SJCRH30 (cell line): ENCODE measurements around the gene HHAT. TPM values are rescaled to one million over a fixed set of nuclear protein-coding genes. Genes with fewer than 3 reads are reported as not detected.

Source experiments
- DNase-seq, 2 experiments: peaks; one replicate each; pipeline ENCODE4 v3.0.0-alpha.2; 2015 to 2020
- H3K27ac ChIP-seq: fragments of 250-450 bp; sonication (Bioruptor Pico); 2 replicates; pipeline ENCODE4 v1.5.1; 2020; ENCODE audit warnings: mild to moderate bottlenecking, moderate library complexity
- H3K27me3 ChIP-seq: fragments of 250-450 bp; sonication (Bioruptor Pico); 2 replicates; pipeline ENCODE4 v1.5.1; 2020; ENCODE audit warnings: mild to moderate bottlenecking, moderate library complexity
- H3K36me3 ChIP-seq: fragments of 250-450 bp; sonication (Bioruptor Pico); 2 replicates; pipeline ENCODE4 v1.5.1; 2020; ENCODE audit warnings: mild to moderate bottlenecking, moderate library complexity
- H3K4me1 ChIP-seq: fragments of 250-450 bp; sonication (Bioruptor Pico); 2 replicates; pipeline ENCODE4 v1.5.1; 2020; ENCODE audit warnings: mild to moderate bottlenecking, moderate library complexity
- H3K4me3 ChIP-seq: fragments of 250-450 bp; sonication (Bioruptor Pico); 2 replicates; pipeline ENCODE4 v1.5.1; 2020; ENCODE audit warnings: mild to moderate bottlenecking, moderate library complexity
- H3K9me3 ChIP-seq: fragments of 250-450 bp; sonication (Bioruptor Pico); replicated peaks from 2 replicates; pipeline ENCODE4 v1.5.1; 2020; ENCODE audit warnings: mild to moderate bottlenecking, moderate library complexity
- total RNA-seq: library from RNA; depleted of rRNA; stranded (reverse); fragments of >200 nt; shearing (Covaris generic); gene quantifications from 2 replicates; pipeline ENCODE4 v1.2.3, GENCODE V29; 2014

The HHAT gene
- total RNA-seq, 1 experiment from 2014 or later, result 5.1 TPM

GRCh38 chr1:210328032-210328745, 513 bp upstream of the HHAT start:
- Histone ChIP-seq H3K9me3 (no peaks in the 10 kb centered on the region), H3K4me3 (peak overlapping the region; percentile 75), H3K4me1 (peaks cover 4% of the 10 kb centered on the region; the same call in 1 of the 2 replicates), H3K36me3 (no peaks in the 10 kb centered on the region), H3K27ac (no peak overlapping the region), H3K27me3 (no peaks in the 10 kb centered on the region)
- DNase-seq, result peak in 1 of 2 experiments; percentile 14

- Histone ChIP-seq H3K27ac (no peak overlapping the region), H3K9me3 (no peaks in the 10 kb centered on the region), H3K36me3 (no peaks in the 10 kb centered on the region), H3K27me3 (no peaks in the 10 kb centered on the region), H3K4me3 (no peak overlapping the region), H3K4me1 (peaks cover 4% of the 10 kb centered on the region; the same call in 1 of the 2 replicates)
- DNase-seq, result peak in 1 of 2 experiments; percentile 20
These were observed 1.7 kb downstream of the HHAT start for GRCh38 chr1:210330279-210330866.

DNA sequence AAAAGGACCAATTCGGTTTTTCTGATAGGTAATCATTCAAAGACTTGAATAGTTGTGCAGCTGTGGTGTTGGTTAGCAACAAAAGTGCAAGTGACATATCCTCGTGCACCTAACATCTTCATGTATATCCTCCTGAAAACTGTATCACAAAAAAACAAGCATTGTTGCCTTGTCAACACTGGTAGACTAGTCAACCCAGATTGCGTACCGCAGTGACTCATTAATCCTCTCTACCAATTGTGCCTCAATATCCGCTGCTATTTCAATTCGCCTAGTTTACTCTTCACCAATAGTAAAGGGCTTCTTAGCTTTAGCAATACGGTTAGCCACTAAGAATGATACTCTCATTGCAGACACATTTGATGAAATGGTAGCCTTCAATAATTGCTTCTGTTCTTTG, 3.5 kb downstream of the HHAT start:
- DNase-seq, result no peak
- Histone ChIP-seq H3K4me1 (peaks cover 4% of the 10 kb centered on the region; the same call in 1 of the 2 replicates), H3K4me3 (no peak overlapping the region), H3K27me3 (no peaks in the 10 kb centered on the region), H3K27ac (no peak overlapping the region), H3K36me3 (no peaks in the 10 kb centered on the region), H3K9me3 (no peaks in the 10 kb centered on the region)

DNA sequence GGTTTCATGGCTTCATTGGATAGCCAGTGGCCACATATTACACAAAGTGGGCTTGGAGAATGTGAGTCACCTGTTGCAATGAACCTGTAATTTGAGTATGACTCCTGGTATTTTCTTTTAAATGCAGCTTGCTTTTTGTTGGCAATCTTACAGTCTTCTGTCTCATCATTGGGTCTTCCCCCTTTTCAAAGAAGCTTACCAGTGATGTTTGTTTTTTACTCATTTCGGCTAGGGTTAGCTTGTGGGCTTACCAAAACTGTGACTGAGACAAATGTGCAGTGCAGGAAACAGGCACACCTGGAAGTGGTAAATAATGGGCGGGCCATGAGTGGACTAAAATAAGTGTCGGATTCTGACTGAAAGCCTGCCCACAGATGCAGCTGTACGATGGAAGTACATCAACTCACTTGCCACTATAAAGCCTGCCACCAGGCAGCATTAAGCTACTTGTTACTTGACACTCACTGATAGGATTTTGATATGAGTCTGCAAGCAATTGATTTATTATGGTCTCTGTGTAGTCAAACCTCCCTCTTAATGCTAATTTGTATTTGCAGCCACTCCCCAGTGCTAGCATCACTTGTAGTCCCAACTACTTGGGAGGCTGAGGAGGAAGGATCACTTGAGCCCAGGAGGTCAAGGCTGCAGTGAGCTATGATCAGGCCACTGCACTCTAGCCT, 4.2 kb downstream of the HHAT start:
- no peak overlapping the region for H3K27ac ChIP-seq
- H3K4me3 ChIP-seq, result no peak overlapping the region
- no peaks in the 10 kb centered on the region for H3K27me3 ChIP-seq
- no peak for DNase-seq
- H3K4me1 ChIP-seq, result peaks cover 4% of the 10 kb centered on the region; the same call in 1 of the 2 replicates
- H3K36me3 ChIP-seq, result no peaks in the 10 kb centered on the region
- H3K9me3 ChIP-seq, result no peaks in the 10 kb centered on the region

DNA sequence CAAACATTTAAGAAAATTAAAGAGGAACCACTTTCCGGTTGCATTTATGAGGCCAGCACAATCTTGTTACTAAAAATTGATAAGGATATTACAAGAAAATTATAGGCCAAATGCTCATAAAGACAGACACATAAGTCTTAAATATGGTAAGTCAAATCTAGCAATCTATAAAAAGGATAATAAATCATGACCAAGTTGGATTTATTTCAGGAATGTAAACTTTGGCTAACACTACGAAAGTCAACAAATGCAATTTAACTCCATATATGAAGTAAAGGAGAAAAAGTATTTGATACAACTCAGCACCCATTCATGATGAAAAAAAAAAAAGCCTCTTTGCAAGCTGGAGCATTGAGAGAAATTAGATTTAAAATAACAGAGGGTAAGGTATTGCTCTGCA, 6.3 kb downstream of the HHAT start:
- H3K4me1 ChIP-seq, result peaks cover 4% of the 10 kb centered on the region; the same call in 1 of the 2 replicates
- no peak overlapping the region for H3K4me3 ChIP-seq

GRCh38 chr1:210336362-210336761, 7.7 kb downstream of the HHAT start:
- no peak overlapping the region for H3K27ac ChIP-seq
- H3K36me3 ChIP-seq, result no peaks in the 10 kb centered on the region
- no peak overlapping the region for H3K4me3 ChIP-seq
- no peaks in the 10 kb centered on the region for H3K9me3 ChIP-seq
- DNase-seq, result no peak
- no peaks in the 10 kb centered on the region for H3K27me3 ChIP-seq
- H3K4me1 ChIP-seq, result no peaks in the 10 kb centered on the region

More for the DNA sequence above, 6.3 kb downstream of the HHAT start:
- Histone ChIP-seq H3K36me3 (no peaks in the 10 kb centered on the region), H3K27ac (no peak overlapping the region), H3K27me3 (no peaks in the 10 kb centered on the region), H3K9me3 (no peaks in the 10 kb centered on the region)
- DNase-seq, result no peak

DNA sequence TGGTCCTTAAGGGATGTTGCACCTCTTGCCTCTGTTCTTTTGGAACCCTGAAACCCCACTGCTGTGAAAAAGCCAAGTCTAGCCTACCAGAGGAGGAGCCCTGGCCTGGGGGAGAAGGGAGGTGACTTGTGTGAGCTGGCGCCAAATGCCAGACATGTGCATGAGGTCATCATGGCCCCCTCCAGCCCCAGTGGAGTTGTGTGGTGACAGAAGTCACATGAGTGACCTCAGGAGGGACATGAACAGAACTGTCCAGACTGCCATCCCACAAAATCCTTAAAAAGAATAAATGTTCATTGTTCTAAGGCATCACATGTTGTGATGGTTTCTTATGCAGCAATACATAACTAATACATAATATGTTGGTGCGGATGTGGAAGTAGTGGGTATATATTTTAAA, 10.8 kb downstream of the HHAT start:
- Histone ChIP-seq H3K27ac (no peak overlapping the region), H3K4me3 (no peak overlapping the region), H3K4me1 (no peaks in the 10 kb centered on the region), H3K27me3 (no peaks in the 10 kb centered on the region; the same call in 1 of the 2 replicates), H3K36me3 (no peaks in the 10 kb centered on the region), H3K9me3 (no peaks in the 10 kb centered on the region)
- no peak for DNase-seq

GRCh38 chr1:210340311-210340710, 11.6 kb downstream of the HHAT start:
- Histone ChIP-seq H3K36me3 (no peaks in the 10 kb centered on the region), H3K4me1 (no peaks in the 10 kb centered on the region), H3K9me3 (no peaks in the 10 kb centered on the region), H3K27me3 (no peaks in the 10 kb centered on the region; the same call in 1 of the 2 replicates), H3K4me3 (no peak overlapping the region), H3K27ac (no peak overlapping the region)
- no peak for DNase-seq

- no peaks in the 10 kb centered on the region; the same call in 1 of the 2 replicates for H3K27me3 ChIP-seq
- H3K36me3 ChIP-seq, result no peaks in the 10 kb centered on the region
- DNase-seq, result no peak
- H3K4me3 ChIP-seq, result no peak overlapping the region
- no peaks in the 10 kb centered on the region for H3K4me1 ChIP-seq
- no peaks in the 10 kb centered on the region for H3K9me3 ChIP-seq
- no peak overlapping the region for H3K27ac ChIP-seq
These were observed 12.1 kb downstream of the HHAT start for GRCh38 chr1:210340841-210341240.

GRCh38 chr1:210342986-210343780, 14.5 kb downstream of the HHAT start:
- Histone ChIP-seq H3K4me1 (no peaks in the 10 kb centered on the region), H3K9me3 (no peaks in the 10 kb centered on the region), H3K36me3 (no peaks in the 10 kb centered on the region), H3K4me3 (peak overlapping the region; percentile 12; the same call in 1 of the 2 replicates), H3K27me3 (no peaks in the 10 kb centered on the region; the same call in 1 of the 2 replicates), H3K27ac (no peak overlapping the region)
- no peak for DNase-seq

- Histone ChIP-seq H3K36me3 (no peaks in the 10 kb centered on the region), H3K4me3 (no peak overlapping the region), H3K4me1 (no peaks in the 10 kb centered on the region), H3K9me3 (no peaks in the 10 kb centered on the region), H3K27ac (no peak overlapping the region), H3K27me3 (no peaks in the 10 kb centered on the region; the same call in 1 of the 2 replicates)
- no peak for DNase-seq
These were observed 16.0 kb downstream of the HHAT start for GRCh38 chr1:210344706-210345105.

GRCh38 chr1:210347112-210347511, 18.4 kb downstream of the HHAT start:
- no peaks in the 10 kb centered on the region; the same call in 1 of the 2 replicates for H3K27me3 ChIP-seq
- H3K36me3 ChIP-seq, result no peaks in the 10 kb centered on the region
- DNase-seq, result no peak
- H3K27ac ChIP-seq, result no peak overlapping the region
- no peak overlapping the region for H3K4me3 ChIP-seq
- no peaks in the 10 kb centered on the region for H3K4me1 ChIP-seq
- no peaks in the 10 kb centered on the region for H3K9me3 ChIP-seq

- Histone ChIP-seq H3K27ac (no peak overlapping the region), H3K4me3 (no peak overlapping the region), H3K36me3 (no peaks in the 10 kb centered on the region), H3K4me1 (no peaks in the 10 kb centered on the region), H3K27me3 (0 out of 2 replicates have a peak, but pooled peaks cover 2% of the 10 kb centered on the region), H3K9me3 (no peaks in the 10 kb centered on the region)
- no peak for DNase-seq
These were observed 22.8 kb downstream of the HHAT start for GRCh38 chr1:210351496-210351895.

GRCh38 chr1:210352575-210352974, 23.9 kb downstream of the HHAT start:
- no peaks in the 10 kb centered on the region for H3K9me3 ChIP-seq
- H3K36me3 ChIP-seq, result no peaks in the 10 kb centered on the region
- no peak overlapping the region for H3K4me3 ChIP-seq
- H3K27me3 ChIP-seq, result 0 out of 2 replicates have a peak, but pooled peaks cover 2% of the 10 kb centered on the region
- no peak for DNase-seq
- no peak overlapping the region for H3K27ac ChIP-seq
- no peaks in the 10 kb centered on the region for H3K4me1 ChIP-seq
